GM21390 (cell line): ENCODE data around the gene ACOT2.
"Not testable (repeated sequence)": the region's sequence is repeated elsewhere in the genome, so short reads cannot be mapped to it uniquely, and the experiment has no call there.

Experiments
- ATAC-seq: cut with Tn5 transposase; IDR thresholded peaks from one replicate; pipeline ENCODE4 v1.9.1; 2021; ENCODE audit not compliant: unreplicated experiment

The ACOT2 gene

GRCh38 chr14:73567951-73568885 is 795 bp upstream of the ACOT2 start:
- ATAC-seq: no peak

- ATAC-seq: not testable (repeated sequence)
Measured at GRCh38 chr14:73568886-73569184, 178 bp upstream of the ACOT2 start.

GRCh38 chr14:73570913-73571312 is 1.9 kb downstream of the ACOT2 start:
- ATAC-seq: peak; percentile 53

- ATAC-seq: not testable (repeated sequence)
Measured at GRCh38 chr14:73573034-73573433, 4.0 kb downstream of the ACOT2 start.

GRCh38 chr14:73573740-73574139 is 4.7 kb downstream of the ACOT2 start:
- not testable (repeated sequence) for ATAC-seq

- ATAC-seq: not testable (repeated sequence)
Measured at GRCh38 chr14:73574251-73574650, 5.2 kb downstream of the ACOT2 start.

- no peak for ATAC-seq
Measured at GRCh38 chr14:73576391-73576790, 7.4 kb downstream of the ACOT2 start.

GRCh38 chr14:73577214-73577613 is 8.2 kb downstream of the ACOT2 start:
- ATAC-seq: not testable (repeated sequence)

GRCh38 chr14:73582102-73582979 is 13.3 kb downstream of the ACOT2 start:
- not testable (repeated sequence) for ATAC-seq

GRCh38 chr14:73588695-73589094 is 19.7 kb downstream of the ACOT2 start:
- ATAC-seq: no peak

- ATAC-seq: no peak
Measured at GRCh38 chr14:73589116-73589515, 20.1 kb downstream of the ACOT2 start.

GRCh38 chr14:73590673-73591004 is 21.6 kb downstream of the ACOT2 start:
- ATAC-seq: not testable (repeated sequence)

GRCh38 chr14:73591690-73592449 is 22.9 kb downstream of the ACOT2 start, which contains the start of gene ACOT4:
ACOT4 (plus strand) TSS chr14:73591873; CDS start chr14:73591960, 87 bp downstream.
- peak; percentile 51 for ATAC-seq

GRCh38 chr14:73594491-73594890 is 25.5 kb downstream of the ACOT2 start:
- no peak for ATAC-seq

GRCh38 chr14:73599499-73599898 is 30.5 kb downstream of the ACOT2 start:
- no peak for ATAC-seq

GRCh38 chr14:73602994-73603393 is 34.0 kb downstream of the ACOT2 start:
- no peak for ATAC-seq

GRCh38 chr14:73606271-73606670 is 37.3 kb downstream of the ACOT2 start:
- no peak for ATAC-seq

- no peak for ATAC-seq
Measured at GRCh38 chr14:73607241-73607640, 38.2 kb downstream of the ACOT2 start.

GRCh38 chr14:73610687-73611086 is 41.7 kb downstream of the ACOT2 start:
- ATAC-seq: no peak

- peak; percentile 71 for ATAC-seq
Measured at GRCh38 chr14:73612339-73613045, 43.5 kb downstream of the ACOT2 start, which contains the start of gene ACOT6. ACOT6 (plus strand) TSS chr14:73612517; CDS start chr14:73612572, 55 bp downstream.
